Renal cortex interstitium (tissue), 11 donors: ENCODE measurements around the gene ADH6. TPM values are rescaled to one million over a fixed set of nuclear protein-coding genes. Genes with fewer than 3 reads are reported as not detected.
"Not testable (repeated sequence)": the region's sequence is repeated elsewhere in the genome, so short reads cannot be mapped to it uniquely, and the experiment has no call there.

ENCODE experiments used
- DNase-seq, 11 donors: peaks; one replicate each; pipeline ENCODE4 v3.0.0-alpha.2; 2013; ENCODE audit warnings: low read depth in 9 of 11, low spot score in 4 of 11; ENCODE audit errors: extremely low read depth in 1 of 11
- polyA plus RNA-seq, 3 donors: library from polyadenylated mRNA; unstranded; fragments of 120-200 nt; gene quantifications; one replicate each; pipeline ENCODE4 v1.2.1, GENCODE V29; 2013; ENCODE audit not compliant: insufficient read length in 3 of 3

Gene ADH6
- polyA plus RNA-seq, 3 donors, result 27.1 to 33.1 (median 32.4) TPM

DNA sequence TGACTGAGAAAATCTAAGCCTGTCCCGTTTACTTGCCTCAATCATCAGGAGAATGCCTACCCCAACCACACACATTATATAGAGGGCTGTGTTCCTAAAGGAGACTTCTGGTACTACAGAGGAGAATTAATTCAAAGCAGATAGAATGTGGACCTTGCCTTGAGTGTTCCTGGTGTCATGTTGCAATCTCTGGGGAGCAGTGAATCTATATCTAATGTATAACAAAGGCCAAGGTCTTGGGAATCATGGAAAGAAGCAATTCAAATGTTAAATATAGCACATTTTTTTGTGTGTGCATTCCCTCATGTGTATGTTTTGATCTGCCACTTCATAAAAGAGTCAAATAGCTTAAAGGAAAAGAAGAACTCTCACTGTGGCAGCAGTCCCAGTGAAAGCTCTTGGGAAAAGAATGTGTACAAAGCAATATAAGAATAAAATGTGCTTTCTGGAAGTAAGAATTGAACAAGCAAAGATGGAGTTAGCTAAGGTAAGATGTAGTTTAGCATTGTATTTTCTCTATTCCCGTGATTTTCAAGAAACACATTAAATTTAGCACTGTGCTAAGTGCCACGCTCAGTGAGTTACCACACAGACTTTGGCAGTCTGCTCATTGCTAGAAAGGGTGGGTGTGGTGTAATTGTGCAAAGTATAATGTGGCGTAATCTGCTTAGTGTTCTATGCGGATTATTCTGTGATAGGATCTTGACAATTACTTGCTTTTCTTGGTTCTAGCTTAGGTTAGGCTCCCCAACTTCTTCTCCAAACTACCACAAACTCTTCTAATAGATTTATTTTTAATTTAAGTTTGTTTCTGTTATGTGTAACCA lies 13.7 kb downstream of the ADH6 start:
- DNase-seq, result peak in 9 of 11 donors; percentile 35 to 69 (median 47)

DNA sequence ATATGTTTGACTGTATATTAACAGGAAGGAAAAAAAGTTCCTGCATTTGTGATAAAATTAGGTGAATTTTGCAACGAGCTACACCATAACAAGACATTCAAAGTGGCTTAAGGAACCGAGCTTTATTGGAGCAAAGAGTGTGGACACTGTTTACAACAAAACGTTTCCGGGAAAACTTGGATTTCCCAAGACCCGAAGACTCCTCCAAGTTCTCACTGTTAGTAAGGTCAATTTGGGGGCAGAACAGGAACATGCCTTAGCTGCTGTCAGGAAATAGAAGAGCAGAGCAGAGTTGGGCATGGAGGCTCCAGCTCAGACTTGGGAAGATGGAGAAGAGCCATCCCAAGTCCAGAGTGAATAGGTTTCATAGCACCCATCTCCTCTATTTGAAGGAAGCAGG lies 16.5 kb downstream of the ADH6 start:
- DNase-seq, result no peak

DNA sequence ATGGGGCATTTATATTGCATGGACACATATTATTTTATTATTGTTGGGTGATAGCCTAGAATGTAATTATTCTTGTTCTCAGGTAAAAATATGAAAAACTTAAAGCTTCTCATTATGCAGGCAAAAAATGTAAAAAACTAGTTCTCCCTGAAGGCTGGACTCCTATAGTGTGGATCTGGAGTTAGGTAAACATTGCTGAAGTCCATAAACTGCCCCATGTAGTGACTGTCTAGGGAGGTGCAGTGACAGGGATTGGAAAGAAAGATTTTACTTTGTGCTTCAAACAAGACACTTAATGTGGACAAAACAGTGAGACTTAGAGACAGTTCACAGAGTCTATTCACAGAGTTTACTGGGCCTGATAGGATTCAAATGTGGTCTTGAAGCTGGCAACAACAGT lies 17.0 kb downstream of the ADH6 start:
- DNase-seq, result no peak

- no peak for DNase-seq
These were observed 17.4 kb downstream of the ADH6 start for GRCh38 chr4:99201690-99202089.

DNA sequence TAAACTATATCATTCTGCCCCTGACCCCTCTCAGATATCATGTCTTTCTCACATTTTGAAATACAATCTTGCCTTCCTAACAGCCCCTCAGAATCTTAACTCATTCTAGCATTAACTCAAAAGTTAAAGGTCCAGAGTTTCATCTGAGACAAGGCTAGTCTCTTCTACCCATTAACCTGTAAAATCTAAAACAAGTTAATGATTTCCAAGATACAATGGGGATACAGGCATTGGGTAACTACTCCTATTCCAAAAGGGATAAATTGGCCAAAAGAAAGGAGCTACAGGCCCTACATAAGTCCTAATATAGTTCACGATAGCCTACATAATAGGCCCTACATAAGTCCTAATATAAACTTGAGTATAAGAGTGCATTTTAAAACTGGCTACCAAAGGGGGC lies 18.9 kb downstream of the ADH6 start:
- DNase-seq, result no peak

DNA sequence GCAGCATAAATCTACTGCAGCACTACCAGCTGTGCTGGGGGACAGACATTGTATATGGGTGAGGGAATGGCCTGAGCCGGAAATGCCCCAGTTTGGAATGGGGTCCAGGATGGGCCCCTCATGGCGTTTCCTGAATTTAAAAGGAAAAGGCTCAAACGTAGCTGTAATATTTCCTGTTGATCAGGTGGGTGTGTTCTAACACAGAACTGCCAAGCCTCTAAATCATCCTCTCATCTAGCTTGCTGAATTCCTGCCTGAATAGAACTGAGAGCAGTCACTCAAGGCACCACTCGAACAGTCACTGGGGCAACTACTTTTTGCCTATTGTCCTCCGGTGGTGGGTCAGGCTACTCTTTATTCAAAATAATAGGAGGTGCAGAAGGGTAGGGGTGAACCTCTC lies 28.7 kb downstream of the ADH6 start:
- DNase-seq, result no peak

DNA sequence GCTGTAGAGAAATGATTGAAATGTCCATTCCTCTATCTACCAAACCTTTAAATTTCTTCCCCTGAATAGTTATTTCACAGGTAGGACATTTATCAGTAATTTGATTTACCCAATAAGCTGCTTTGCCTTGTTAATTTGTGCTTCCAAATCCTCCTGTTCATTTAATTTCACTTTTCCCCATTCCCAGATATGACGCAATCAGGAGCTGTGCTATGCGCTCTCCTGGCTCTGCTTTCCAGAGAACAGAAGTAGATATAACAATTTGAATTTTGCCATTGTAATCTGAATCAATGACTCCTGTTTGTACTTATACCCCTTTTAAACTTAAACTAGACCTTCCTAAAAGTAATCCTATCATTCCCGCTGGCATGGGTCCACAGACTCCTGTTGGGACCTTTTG lies 29.1 kb downstream of the ADH6 start:
- DNase-seq, result not testable (repeated sequence)

- no peak for DNase-seq
These were observed 33.0 kb downstream of the ADH6 start for GRCh38 chr4:99186029-99186428.

- DNase-seq, result no peak
These were observed 33.5 kb downstream of the ADH6 start for GRCh38 chr4:99185581-99185980.

GRCh38 chr4:99180382-99181070 lies 38.5 kb downstream of the ADH6 start:
- DNase-seq, result no peak

DNA sequence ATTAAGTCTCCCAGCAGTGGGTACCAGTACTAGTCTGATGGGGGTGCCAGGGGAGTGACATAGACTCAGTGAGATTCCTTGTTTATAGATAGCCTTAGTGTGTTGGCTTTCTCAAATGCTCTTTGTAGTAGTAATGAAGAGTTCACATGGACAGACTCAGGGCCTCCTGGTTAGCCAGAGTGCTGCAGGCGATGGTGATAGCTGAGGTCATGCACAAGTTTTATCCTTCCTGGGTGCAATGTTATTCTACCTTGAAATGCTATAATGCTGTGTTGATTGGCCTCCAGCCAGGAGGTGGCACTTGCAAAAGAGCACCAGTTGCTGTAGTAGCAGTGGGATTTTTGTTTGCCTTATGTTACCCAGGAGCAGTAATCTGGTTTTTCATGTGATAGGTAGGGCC lies 39.4 kb downstream of the ADH6 start:
- no peak for DNase-seq

GRCh38 chr4:99179178-99179577 lies 39.9 kb downstream of the ADH6 start:
- no peak for DNase-seq

DNA sequence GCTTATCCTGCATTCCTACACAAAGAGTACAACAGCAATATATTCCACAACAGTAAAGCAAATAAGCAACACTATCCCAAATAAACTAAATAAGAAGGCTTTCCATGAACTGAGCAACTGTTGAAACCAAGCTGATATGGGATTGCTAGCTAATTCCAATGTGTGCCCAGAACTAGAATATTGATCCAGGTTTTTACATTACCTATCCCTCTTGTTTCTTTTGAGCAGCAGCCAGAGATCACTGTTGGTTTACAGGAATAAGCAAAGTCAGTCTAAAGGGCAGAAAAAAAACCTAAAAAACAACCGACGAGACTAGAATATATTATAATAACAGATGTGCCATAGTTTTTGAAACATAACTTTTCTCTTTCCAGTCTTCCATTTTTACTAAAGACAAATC lies 52.5 kb downstream of the ADH6 start:
- no peak for DNase-seq

DNA sequence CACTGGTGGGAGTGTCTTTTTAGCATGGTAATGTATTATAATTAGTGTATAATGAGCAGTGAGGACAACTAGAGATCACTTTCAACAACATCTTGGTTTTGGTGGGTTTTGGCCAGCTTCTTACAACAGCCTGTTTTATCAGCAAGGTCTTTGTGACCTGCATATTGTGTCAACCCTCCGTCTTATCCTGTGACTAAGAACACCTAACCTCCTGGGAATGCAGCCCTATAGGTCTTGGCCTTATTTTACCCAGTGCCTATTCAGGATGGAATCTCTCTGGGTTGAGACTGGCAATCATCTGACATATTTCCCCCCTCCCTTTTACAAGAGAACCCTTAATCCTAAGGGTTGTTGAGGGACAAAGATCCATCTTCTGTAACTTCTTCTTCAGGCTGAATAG lies 53.1 kb downstream of the ADH6 start:
- DNase-seq, result no peak

DNA sequence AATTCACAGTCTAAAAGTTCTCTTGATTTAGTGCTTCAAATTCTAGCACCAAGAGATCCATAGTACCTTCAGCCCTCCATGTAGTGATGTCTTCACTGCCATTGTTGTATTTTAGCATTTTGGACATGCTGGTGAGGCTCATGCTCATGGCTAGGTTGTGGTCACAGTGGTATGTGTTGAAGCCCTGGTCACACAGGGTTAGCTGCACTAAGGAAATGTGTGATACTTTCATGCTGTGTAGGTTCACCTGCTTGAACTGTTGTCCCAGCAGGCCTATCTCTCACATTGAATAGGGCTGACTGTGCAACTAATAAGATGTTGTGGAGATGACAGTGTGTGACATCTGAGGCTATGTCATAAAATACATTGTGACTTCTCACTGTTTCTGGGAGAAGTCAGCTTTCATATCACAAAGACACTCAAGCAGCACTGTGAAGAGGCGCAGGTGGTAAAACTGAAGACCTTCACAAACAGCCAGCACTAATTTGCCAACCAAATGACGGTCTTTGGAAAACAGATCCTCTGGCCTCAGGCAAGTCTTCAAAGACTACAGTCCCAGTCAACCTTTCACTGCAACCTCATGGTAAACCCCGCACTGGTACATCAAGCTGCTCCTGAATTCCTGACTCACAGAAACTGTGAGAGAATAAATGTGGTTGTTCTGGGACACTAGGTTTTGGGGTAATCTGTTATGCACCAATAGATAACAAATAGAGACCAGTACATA lies 57.5 kb downstream of the ADH6 start:
- DNase-seq, result no peak

GRCh38 chr4:99159699-99160098 lies 59.3 kb downstream of the ADH6 start:
- no peak for DNase-seq

DNA sequence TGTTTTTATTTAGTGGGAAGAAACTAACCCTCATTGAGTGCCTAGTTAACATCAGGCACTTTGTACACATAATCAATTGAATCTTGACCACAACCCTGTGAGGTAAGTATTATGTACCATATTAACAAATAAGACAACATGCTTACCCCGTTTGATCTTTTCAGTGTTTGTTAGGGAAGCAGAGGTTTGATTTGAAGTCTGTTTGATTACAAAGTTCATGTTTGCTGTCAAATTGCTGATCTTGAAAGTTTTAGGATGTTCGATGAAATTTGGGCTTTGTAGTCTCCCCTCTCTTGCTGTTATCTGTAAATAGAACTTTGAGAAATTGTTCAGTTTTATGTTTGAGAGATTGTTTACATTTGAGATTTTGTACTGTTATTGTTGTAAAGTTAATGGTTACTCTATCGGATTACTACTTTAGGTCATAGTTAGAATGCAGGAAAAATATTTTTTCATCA lies 61.5 kb downstream of the ADH6 start:
- no peak for DNase-seq

GRCh38 chr4:99156992-99157391 lies 62.1 kb downstream of the ADH6 start:
- DNase-seq, result no peak

GRCh38 chr4:99154658-99155342 lies 64.2 kb downstream of the ADH6 start:
- no peak for DNase-seq
